ENCODE data around the gene VWA8.
"Not testable (repeated sequence)": the region's sequence is repeated elsewhere in the genome, so short reads cannot be mapped to it uniquely, and the experiment has no call there.

VWA8 gene

GRCh38 chr13:41681587-41681986, 279.3 kb downstream of the VWA8 start:
- DNase-seq (ENCODE audit: low spot score), result no peak

GRCh38 chr13:41680900-41681299, 280.0 kb downstream of the VWA8 start:
- DNase-seq (ENCODE audit: low spot score), result no peak

- DNase-seq (ENCODE audit: low spot score), result no peak
Observed at GRCh38 chr13:41678848-41679247, 282.1 kb downstream of the VWA8 start.

GRCh38 chr13:41678249-41678648, 282.7 kb downstream of the VWA8 start:
- DNase-seq (ENCODE audit: low spot score), result no peak

- DNase-seq (ENCODE audit: low spot score), result no peak
Observed at GRCh38 chr13:41675306-41675705, 285.6 kb downstream of the VWA8 start.

GRCh38 chr13:41674246-41674645, 286.7 kb downstream of the VWA8 start:
- DNase-seq (ENCODE audit: low spot score), result no peak

- DNase-seq (ENCODE audit: low spot score), result no peak
Observed at GRCh38 chr13:41673640-41674039, 287.3 kb downstream of the VWA8 start.

GRCh38 chr13:41670873-41671443, 290.0 kb downstream of the VWA8 start:
- DNase-seq (ENCODE audit: low spot score), result no peak

GRCh38 chr13:41668130-41668757, 292.7 kb downstream of the VWA8 start:
- DNase-seq (ENCODE audit: low spot score), result no peak

GRCh38 chr13:41666644-41667043, 294.3 kb downstream of the VWA8 start:
- no peak for DNase-seq (ENCODE audit: low spot score)

- DNase-seq (ENCODE audit: low spot score), result no peak
Observed at GRCh38 chr13:41660411-41660810, 300.5 kb downstream of the VWA8 start.

- DNase-seq (ENCODE audit: low spot score), result no peak
Observed at GRCh38 chr13:41658057-41658661, 302.8 kb downstream of the VWA8 start.

GRCh38 chr13:41655997-41656396, 304.9 kb downstream of the VWA8 start:
- DNase-seq (ENCODE audit: low spot score), result no peak

- DNase-seq (ENCODE audit: low spot score), result no peak
Observed at GRCh38 chr13:41654796-41655195, 306.1 kb downstream of the VWA8 start.

GRCh38 chr13:41652735-41653361, 308.1 kb downstream of the VWA8 start:
- no peak for DNase-seq (ENCODE audit: low spot score)

- DNase-seq (ENCODE audit: low spot score), result no peak
Observed at GRCh38 chr13:41651413-41652058, 309.4 kb downstream of the VWA8 start.

GRCh38 chr13:41650706-41651105, 310.2 kb downstream of the VWA8 start:
- no peak for DNase-seq (ENCODE audit: low spot score)

- no peak for DNase-seq (ENCODE audit: low spot score)
Observed at GRCh38 chr13:41649659-41650058, 311.2 kb downstream of the VWA8 start.

- no peak for DNase-seq (ENCODE audit: low spot score)
Observed at GRCh38 chr13:41648314-41648935, 312.5 kb downstream of the VWA8 start.

GRCh38 chr13:41647699-41648313, 313.1 kb downstream of the VWA8 start:
- DNase-seq (ENCODE audit: low spot score), result not testable (repeated sequence)

GRCh38 chr13:41645331-41645730, 315.6 kb downstream of the VWA8 start:
- no peak for DNase-seq (ENCODE audit: low spot score)

GRCh38 chr13:41644742-41645141, 316.2 kb downstream of the VWA8 start:
- no peak for DNase-seq (ENCODE audit: low spot score)
